HG03103 (cell line): Measurements from ENCODE around the gene PACSIN1.

Source experiments
- ATAC-seq: cut with Tn5 transposase; IDR thresholded peaks from one replicate; pipeline ENCODE4 v1.9.1; 2021; ENCODE audit warnings: low read depth; ENCODE audit not compliant: unreplicated experiment

PACSIN1 gene

DNA sequence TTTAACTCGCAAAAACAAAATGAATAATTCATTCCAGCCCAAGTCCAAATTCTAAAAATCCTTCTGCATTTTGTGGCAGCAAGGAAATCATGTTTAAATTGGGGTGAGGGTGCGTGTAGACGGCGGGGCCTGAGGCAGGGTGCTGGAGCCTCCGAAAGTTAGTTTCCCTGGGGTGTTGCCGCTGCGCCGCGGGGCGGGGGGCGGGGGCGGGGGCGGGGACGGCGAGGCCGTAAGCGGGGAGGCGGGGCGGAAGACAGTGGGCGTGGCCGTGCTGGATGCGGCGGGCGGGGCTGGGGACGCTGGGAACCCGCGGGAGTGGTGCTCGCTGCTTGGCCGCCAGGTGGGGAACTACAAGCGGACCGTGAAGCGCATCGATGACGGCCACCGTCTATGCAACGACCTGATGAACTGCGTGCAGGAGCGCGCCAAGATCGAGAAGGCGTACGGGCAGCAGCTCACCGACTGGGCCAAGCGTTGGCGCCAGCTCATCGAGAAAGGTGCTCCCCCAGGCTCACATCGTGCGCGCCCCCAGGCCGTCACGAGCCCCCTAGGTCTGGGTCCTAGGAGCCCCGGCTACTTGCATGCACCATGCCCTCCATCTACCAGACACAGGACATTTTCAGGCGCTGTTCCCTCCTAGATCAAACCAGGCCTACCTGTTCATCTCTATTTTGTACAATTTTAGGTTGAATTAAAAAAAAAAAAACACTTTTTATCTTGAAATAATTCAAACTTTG lies 61.3 kb downstream of the PACSIN1 start:
- ATAC-seq, result peak; percentile 89

DNA sequence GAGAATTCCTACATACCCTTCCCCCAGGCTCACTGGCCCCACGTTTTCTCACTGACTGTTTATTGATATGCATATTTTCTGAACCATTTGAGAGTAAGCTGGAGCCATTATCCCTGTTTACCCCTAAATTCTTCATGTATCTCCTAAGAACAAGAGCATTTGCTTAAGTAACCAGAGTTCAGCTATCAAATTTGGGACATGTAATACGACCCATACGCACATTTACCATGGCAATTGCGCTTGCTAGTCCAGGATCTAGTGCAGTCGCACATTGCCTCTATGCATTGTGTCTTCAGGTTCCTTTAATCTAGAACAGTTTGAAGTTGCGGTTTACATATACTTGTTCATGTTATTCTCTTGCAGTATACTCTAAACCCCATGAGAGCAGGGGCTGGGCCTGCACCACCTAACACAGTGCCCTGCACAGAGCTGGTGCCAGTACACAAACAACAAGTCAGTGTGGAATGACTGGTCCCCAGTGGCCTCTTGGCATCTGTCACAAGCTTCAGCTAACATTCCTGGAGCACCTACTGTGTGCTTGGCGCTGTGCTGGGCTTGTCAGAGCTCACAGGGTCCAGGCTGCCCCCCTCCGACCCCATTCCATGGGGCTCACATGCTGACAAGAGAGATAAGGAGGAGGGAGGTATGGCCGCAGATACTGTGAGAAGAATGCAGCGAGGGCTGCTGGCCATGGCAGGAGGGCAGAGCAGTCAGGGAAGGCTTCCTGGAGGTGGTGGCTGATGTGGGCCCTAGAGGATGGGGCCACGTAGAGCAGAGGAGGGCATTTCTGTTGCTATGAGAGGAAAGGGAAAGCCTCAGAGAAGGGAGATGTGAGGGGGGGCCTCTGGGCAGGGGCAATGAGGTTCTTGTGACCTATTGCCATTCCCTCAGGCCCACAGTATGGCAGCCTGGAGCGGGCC lies 62.1 kb downstream of the PACSIN1 start:
- no peak for ATAC-seq

DNA sequence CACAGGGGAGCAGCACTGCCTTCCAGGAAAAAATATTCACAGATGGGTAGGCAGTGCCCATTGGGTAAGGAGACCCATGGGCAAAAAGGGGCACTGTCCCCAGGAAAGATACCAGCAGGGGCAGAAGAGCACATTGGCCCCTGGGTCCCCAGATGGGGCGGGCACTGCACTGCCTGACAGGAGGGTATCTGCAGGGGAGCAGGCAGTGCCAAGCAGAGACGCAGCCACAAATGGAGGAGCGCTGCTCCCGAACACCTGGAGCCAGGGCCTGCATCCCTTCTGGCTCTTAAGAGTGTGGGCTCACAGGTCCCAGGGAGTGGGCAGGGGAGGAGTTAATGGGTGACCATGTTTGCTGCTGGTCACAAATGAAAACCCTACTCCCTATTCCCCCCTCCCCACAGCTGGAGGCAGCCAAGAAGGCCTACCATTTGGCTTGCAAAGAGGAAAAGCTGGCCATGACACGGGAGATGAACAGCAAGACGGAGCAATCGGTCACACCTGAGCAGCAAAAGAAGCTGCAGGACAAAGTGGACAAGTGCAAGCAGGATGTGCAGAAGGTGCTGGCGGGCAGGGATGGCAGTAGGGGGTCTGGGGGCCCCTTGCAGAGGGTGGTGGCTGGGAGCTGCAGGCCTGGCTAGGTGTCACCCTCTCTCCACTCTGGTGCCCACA lies 63.3 kb downstream of the PACSIN1 start:
- no peak for ATAC-seq

DNA sequence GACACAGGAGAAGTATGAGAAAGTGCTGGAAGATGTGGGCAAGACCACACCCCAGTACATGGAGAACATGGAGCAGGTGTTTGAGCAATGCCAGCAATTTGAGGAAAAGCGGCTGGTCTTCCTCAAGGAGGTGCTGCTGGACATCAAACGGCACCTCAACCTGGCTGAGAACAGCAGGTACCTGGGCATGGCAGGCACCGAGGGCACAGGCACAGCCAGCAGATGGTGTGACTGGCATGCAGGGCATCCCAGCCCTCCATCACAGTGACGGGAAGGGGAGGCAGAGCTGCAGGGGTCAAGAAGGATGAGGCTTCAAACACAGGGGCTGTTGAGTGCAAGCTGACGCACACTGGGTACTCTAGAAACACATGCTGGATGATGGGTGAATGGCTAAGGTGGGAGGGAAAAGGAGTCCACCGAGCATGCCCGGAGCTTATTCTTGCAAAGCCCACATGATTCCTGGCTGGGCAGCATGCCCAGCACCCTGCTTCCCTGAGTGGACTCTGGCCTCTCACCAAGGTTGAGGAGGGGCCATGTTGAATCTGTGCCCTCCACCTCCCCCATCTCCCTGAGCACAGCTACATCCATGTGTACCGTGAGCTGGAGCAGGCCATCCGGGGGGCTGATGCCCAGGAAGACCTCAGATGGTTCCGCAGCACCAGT lies 63.9 kb downstream of the PACSIN1 start:
- ATAC-seq, result no peak

DNA sequence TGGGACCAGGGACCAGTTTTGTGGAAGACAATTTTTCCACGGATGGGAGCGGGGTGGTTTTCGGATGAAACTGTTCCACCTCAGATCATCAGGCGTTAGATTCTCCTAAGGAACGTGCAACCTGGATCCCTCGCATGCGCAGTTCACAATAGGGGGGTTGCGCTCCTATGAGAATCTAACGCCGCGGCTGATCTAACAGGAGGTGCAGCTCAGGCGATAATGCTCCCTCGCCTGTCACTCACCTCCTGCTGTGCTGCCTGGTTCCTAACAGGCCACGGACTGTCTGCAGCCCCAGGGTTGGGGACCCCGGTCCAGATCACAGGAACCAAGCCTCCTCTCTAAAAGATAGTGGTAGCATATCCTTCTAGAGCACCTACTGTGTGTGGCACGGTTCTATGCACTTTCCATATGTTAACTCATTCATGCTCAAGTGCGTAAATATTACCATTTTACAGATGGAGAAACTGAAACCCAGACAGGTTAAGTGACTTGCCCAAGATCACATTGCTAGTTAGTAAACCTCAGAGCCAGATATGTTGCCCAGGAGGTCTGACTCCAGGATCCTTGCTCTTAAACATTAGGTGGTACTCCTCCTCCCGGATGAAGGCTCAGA lies 65.0 kb downstream of the PACSIN1 start:
- no peak for ATAC-seq

DNA sequence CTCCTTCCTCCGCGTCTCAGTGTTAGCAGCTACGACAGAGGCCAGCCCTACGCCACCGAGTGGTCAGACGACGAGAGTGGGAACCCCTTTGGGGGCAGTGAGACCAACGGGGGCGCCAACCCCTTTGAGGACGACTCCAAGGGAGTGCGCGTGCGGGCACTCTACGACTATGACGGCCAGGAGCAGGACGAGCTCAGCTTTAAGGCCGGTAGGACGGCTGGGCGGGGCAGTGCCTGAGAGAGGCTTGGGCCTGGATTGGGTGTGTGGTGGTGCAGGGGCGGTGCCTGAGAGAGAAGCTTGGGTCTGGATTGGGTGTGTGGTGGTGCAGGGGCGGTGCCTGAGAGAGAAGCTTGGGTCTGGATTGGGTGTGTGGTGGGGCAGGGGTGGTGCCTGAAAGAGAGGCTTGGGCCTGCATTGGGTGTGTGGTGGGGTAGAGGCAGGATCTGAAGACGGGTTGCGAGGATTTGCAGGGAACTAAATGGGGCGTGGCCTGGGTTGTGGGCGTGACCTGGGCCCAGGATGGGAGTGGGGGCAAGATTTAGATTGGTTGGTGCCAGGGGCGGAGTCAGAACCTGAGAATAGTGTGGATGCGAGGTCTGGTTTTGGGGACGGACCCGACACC lies 65.8 kb downstream of the PACSIN1 start:
- no peak for ATAC-seq

DNA sequence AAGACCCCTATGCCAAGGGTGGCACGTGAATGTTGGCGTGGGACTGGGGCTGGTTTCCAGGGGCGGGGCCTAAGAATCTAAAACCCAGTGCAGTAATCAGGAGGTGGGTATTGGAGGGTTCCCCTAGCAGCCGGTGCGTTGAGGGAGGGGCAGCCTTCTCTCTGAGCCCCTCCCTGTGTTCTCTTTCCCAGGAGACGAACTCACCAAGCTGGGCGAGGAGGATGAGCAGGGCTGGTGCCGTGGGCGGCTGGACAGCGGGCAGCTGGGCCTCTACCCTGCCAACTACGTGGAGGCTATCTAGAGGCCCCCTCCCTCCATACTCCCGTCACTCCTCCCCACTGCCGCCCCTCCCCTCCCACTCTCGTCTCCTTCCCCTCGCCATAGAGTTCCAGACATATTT lies 66.4 kb downstream of the PACSIN1 start:
- ATAC-seq, result no peak

DNA sequence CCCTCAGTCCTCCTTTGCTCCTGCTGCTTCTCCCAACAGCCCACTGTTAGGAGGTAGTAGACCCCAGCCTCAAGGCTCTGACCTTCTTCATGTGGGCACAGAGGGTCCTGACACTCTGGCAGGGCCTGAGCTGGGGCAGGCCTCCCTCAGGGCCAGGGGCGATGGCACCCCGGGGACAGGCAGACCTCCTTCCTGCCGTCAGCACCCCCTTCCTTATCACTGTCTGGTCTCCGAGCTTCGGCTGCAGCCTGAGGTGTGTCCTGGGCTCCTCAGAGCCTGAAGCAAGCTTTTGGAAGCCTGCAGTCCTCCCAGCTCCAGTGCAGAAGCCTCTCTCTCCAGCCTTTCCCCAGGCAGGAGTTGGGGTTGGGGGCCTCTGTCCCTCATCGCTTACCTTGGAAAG lies 68.3 kb downstream of the PACSIN1 start:
- no peak for ATAC-seq

DNA sequence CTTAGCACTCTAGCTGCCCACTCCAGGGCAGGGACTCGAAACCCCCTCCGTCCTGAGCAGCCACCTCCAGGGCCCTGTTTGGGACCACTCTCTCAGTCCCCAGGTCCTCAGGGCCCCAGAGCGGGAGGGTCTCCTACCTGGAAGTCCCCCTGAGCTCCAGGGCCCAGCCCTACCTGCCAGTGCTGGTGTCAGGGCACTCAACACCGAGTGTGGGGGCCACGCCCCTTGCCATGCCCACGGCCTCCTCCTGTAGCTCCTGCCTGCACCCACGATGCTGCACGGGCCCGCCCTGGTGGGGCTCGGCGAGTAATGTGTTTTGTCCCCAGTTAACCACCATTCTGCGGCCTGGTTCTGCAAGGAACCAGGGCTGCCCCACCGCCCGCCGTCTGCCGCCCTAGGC lies 68.8 kb downstream of the PACSIN1 start:
- no peak for ATAC-seq

DNA sequence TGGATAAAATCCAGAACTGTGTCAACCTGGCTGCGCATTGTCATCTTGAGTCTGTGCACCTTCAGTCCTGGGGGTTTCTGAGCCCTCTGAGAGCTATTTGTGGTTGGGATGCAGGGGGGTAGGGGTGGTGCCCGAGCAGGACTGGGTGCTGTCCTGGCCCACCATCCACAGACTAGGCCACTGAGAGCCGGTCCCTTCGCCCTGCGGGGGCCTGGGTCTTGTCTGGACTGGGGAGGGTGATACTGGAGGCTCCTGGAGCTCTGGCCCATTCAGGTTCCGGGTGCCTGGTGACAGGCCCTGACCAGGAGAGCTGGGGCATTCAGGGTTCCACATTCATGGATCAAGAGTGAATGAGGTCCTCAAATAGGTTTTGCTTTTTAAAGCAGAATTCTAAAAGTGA lies 69.3 kb downstream of the PACSIN1 start:
- ATAC-seq, result no peak

DNA sequence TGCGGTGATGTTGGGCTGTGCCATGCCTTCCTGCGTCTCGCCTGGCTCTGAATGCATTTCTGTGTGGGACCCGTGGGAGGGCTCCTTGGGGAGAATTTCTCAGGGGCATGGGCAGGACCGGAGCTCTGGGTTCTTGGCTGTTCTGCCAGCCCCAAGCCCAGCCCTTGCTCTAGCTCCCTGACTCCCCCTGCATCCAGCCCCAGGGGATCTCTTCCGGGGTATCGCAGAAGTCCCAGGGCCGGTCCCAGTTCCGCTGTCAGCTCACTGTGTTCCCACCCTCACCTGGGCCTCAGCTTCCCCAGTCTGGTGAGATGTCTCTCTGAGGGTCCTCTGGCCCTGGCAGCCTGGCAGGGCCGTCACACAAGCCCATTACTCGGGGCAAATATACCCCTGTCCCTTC lies 69.8 kb downstream of the PACSIN1 start:
- ATAC-seq, result no peak

DNA sequence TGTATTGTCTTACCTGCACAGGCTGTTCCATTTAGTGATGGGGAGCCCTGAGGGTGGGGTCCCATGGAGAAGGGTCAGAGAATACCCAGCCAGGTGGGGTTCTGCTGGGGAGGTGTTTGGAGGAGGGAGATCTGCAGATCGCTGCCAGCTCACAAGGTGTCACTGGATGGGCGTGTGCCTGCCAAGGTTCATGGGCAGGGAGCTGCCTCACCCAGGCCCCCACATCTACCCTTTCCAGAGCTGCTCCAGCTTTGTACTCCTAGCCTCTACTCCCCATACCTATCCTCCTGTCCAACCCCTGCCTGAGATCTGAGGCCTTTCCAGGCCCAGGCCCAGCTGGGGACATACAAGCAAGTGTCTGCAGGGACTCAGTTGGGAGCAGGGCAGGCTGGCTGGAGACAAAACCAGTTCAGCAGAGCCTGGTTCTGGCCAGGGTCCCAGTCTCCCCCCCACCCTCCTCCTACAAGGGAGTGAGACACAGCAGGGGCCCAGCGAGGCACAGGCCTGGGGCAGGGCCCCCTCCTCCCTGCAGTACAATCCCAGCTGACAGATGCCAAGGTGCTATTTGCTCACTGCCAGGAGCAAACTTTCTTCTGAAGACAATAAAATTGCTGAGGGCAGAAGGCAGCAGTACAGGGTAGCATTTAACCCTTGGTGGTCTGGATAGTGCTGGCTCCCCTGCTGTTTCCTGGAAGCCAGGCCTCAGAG lies 70.5 kb downstream of the PACSIN1 start:
- ATAC-seq, result no peak

DNA sequence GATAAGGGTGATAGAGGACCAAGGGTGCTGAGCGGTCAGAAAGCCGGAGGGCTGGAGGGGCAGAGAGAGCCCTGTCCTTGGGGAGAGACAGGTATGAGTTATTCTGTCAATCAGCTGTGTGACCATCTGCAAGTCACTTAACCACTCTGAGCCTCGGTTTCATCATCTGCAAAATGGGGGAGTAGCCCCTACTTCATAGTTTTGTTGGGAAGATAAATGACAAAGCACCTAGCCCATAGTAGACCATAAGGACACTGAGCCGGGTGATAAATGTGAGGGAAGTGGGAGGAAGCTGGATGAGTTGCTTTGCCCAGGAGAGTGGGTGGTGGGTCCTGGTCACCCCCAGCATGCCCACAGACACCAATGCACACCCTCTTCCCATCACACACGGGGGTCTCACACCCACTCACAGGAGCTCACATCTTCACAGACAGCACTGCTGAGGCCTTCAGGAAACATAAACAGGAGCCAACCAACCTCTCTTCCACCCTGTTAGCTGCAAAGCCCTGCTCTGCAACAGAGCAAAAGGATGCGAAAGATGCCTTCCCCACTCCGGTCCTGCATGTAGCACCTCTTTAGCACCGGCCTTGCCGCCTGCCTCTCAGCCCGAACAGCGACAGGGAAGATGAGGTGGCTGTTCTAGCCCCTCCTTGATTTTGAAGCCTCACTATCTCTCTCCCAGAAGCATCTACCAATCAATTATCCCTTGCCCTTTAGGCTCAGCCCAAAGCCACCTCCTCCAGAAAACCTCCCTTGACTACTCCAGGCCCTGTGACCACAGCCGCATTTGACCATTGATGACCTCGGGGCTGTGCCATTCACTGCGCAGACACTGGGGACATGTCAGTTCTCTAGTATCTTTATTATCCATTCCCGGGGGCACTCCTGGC lies 71.3 kb downstream of the PACSIN1 start:
- no peak for ATAC-seq

DNA sequence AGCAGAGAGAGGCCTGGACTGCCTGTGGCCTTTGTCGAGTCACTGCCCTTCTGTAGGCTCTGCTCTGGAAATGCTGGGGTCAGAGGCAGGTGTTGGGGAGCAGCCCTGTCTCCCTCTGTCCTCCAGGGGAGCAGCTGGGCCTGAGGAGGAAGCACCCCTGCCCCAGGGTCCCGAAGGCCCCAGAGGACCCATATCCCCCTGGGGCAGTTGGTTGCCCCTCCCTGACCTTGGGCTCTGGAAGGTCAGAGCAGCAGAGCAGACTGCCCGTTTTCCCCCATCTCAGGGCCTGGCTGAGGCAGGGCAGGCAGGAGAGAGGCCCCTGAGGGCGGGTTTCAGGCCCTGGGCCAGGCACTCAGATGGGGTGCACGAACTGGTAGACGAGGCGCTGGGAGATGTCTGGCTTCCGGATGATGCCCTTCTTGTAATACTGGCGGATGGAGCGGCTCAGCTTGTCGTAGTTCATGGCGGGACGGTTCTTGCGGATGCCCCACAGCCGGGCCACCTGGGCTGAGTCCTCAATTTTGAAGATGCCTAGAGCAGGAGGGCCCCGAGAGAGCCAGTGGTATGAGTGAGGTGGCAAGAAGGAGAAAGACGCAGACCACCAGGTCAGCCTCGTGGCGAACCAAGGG lies 72.2 kb downstream of the PACSIN1 start:
- no peak for ATAC-seq

DNA sequence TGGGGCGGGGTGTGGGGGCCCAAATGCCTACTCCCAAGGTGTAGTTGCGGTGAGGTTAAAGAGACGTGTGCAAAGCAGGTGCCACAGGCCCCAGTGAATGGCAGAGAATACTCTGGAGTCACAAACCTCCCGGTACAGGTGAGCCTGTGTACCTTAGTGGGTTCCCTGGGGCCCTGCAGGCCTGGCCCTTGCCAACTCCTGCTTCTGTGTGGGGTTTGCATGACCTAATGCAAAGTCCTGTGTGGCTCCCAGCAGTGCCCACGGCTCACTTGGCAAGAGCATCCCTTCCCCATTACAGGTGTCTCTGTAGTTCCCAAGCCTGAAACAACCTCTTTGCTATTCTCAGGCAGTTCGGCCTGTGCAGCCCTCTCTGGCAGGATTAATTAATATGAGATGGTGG lies 72.7 kb downstream of the PACSIN1 start:
- ATAC-seq, result no peak

DNA sequence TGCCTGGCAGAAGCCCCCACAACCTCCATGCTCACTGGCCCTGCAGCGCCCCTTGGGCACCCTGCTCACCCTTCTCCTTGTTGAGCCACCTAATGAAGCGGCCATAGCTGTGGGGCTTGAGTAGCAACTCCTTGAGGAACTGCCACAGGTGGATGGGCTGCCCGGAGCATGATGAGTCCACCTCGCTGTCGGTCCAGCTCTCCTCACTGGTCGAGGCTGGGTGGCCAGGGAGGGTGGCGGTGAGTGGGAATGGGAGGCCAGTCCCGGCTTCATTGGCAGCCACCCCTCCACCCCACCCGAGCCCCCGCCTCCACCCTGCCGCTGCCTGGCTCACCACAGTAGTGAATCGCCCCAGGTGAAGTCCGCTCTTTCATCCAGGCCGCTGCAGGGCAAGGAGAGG lies 73.3 kb downstream of the PACSIN1 start:
- no peak for ATAC-seq

DNA sequence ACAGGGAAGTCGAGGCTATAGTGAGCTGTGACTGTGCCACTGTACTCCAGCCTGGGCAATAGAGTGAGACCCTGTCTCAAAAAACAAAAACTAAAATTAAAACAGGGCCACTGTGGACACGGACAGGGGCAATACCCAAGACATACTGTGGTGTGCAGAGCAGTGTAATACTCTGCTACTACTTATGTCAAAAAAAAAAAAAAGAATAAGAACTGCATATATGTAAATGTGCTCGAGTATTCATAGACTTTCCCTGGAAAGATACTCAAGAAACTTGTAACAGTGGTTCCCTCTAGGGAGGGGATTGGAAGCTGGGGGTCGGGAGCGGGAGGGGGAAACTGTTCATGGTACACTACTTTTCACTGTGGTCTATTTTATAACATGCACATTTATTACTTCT lies 74.3 kb downstream of the PACSIN1 start:
- ATAC-seq, result no peak

DNA sequence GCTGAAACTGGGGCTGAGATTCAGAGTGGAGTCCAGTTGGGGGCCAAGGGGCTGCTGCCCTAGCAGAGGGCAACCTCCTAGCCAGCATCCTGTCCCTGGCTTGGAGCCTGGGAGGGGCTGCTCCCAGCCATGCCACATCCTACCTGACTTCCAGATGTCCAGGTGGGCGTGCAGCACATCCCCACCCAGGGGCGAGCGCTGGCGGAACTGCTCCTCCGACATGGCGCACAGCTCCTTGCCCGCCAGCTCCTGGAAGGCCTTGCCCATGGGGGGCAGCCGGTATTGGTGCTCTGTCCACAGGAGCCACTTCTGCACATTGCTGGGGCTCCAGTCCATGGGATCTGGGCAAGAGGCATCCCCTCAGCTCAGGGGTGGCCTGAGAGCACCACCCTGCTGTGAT lies 75.0 kb downstream of the PACSIN1 start:
- ATAC-seq, result no peak
